GM19025 (cell line): ENCODE measurements around the gene MAF.

ENCODE experiments used
- ATAC-seq: cut with Tn5 transposase; IDR thresholded peaks from one replicate; pipeline ENCODE4 v1.9.1; 2021; ENCODE audit warnings: mild to moderate bottlenecking, low read depth, moderate library complexity; ENCODE audit not compliant: unreplicated experiment

The MAF gene

DNA sequence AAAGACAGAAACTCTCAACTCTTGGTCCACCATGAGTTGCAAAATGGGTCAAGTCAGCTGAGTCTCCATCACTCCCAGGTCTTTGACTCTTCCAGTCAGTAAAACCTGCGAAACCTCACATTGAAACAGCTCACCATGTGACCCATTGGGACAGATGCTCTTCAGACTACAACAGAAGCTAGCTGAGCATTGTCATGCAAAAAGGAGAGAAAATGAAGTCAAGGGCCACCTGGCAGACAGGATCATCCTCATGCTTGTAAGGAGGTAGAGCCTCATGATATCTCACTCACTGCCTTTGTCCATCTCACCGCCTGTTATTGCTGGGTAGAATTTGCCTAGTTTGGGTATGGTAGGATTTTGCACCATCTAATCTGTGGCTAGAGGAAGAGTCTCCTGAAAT is 50.2 kb downstream of the MAF start:
- no peak for ATAC-seq

DNA sequence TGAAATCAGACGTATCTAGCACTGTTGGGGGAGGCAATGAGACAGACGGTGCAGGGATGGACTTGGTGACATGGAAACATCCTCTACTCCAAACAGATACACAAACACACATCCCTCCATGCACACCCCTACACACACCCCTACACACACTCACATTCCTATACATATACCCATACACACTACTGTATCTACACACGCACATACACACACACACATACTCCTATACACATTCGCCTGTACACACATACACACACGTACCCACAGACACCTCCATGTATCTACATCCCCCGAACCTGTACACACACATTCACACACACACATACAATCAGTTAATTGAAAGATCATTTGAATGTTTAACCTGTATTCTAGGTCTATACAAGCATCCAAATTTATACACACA is 53.5 kb downstream of the MAF start:
- ATAC-seq, result no peak
